Panc1 (cell line): ENCODE measurements around the gene TTC3. TPM values are rescaled to one million over a fixed set of nuclear protein-coding genes. Genes with fewer than 3 reads are reported as not detected.

Source experiments
- ATAC-seq: fragments of 200-7000 bp; cut with Tn5 transposase; 2 replicates; pipeline ENCODE4 v1.9.1; 2020; ENCODE audit warnings: mild to moderate bottlenecking, moderate library complexity
- BruUV-seq: library from RNA; stranded (reverse); fragments of 400-500 nt; replicated peaks from 2 replicates; lab custom pipeline; 2021; lab: Mats Ljungman, UMichigan
- CTCF ChIA-PET: fragments of 300-600 bp; sonication (Branson Sonifier 250); formaldehyde crosslinking; loops from one replicate; lab custom pipeline; 2022; ENCODE audit warnings: antibody characterized with exemption; lab: Charles Lee
- POLR2A ChIA-PET: fragments of 300-600 bp; sonication (Branson Sonifier 250); formaldehyde crosslinking; loops from one replicate; lab custom pipeline; 2022; ENCODE audit warnings: antibody characterized with exemption; lab: Charles Lee
- DNase-seq: peaks from one replicate; pipeline ENCODE4 v3.0.0-alpha.2; 2010; ENCODE audit warnings: low read depth, low spot score
- H3K27ac ChIP-seq: 2 replicates; pipeline ENCODE4 v1.5.1; 2011; ENCODE audit warnings: mild to moderate bottlenecking, low read length, inconsistent platforms
- H3K27me3 ChIP-seq: fragments of 200-500 bp; sonication (Bioruptor generic); 2 replicates; pipeline ENCODE4 v1.6.0; 2014; ENCODE audit warnings: low read length, inconsistent platforms; ENCODE audit not compliant: control insufficient read depth, insufficient read depth
- H3K36me3 ChIP-seq: fragments of 200-500 bp; sonication (Bioruptor generic); 2 replicates; pipeline ENCODE4 v1.5.1; 2014; ENCODE audit warnings: inconsistent platforms, mild to moderate bottlenecking, low read length, moderate library complexity; ENCODE audit not compliant: control insufficient read depth, insufficient read depth
- H3K4me1 ChIP-seq: 2 replicates; pipeline ENCODE4 v1.5.1; 2011; ENCODE audit warnings: inconsistent platforms, mild to moderate bottlenecking, low read length, moderate library complexity; ENCODE audit not compliant: control insufficient read depth, insufficient read depth
- H3K4me3 ChIP-seq, 2 experiments: 2 replicates each; pipeline ENCODE4 v1.5.1; 2011 to 2012; ENCODE audit warnings: low read depth in 2 of 2, low read length in 2 of 2, mild to moderate bottlenecking in 2 of 2, inconsistent platforms in 1 of 2, moderate library complexity in 1 of 2
- H3K9me3 ChIP-seq: fragments of 200-500 bp; sonication (Bioruptor generic); 2 replicates; pipeline ENCODE4 v1.5.1; 2014; ENCODE audit warnings: low read depth, mild to moderate bottlenecking, inconsistent platforms, low read length, moderate library complexity; ENCODE audit not compliant: control insufficient read depth, insufficient read depth
- CTCF ChIP-seq: fragments of 450-650 bp; IDR thresholded peaks from 2 replicates; pipeline ENCODE4 v1.5.1; 2017; ENCODE audit warnings: mild to moderate bottlenecking
- POLR2AphosphoS5 ChIP-seq: IDR thresholded peaks from 2 replicates; pipeline ENCODE4 v1.6.1; 2012; ENCODE audit warnings: mild to moderate bottlenecking, low read depth, low read length, moderate library complexity
- REST ChIP-seq, 2 experiments: IDR thresholded peaks; 2 replicates each; pipeline ENCODE4 v1.6.1; 2011 to 2012; ENCODE audit warnings: low read depth in 2 of 2, control low read depth in 1 of 2, low read length in 1 of 2, mild to moderate bottlenecking in 1 of 2, moderate library complexity in 1 of 2; ENCODE audit not compliant: insufficient read depth in 1 of 2
- SIN3A ChIP-seq: IDR thresholded peaks from 2 replicates; pipeline ENCODE4 v1.6.1; 2012; ENCODE audit warnings: low read depth, mild to moderate bottlenecking, low read length, moderate library complexity, borderline replicate concordance; ENCODE audit not compliant: insufficient read depth
- TCF7L2 ChIP-seq: IDR thresholded peaks from 2 replicates; pipeline ENCODE4 v1.6.1; 2011; ENCODE audit warnings: mild to moderate bottlenecking, low read depth, low read length, inconsistent platforms
- in situ Hi-C: cut with HindIII; loops from 2 replicates; pipeline ENCODE4 v1.10.0; 2016; ENCODE audit warnings: low sequenced_read_pairs, low pct_unique_long_range_greater_than_20kb
- intact Hi-C: fragments of 100-400 bp; cut with micrococcal nuclease; formaldehyde crosslinking; loops from one replicate; pipeline ENCODE4 v1.10.0; 2022; ENCODE audit not compliant: unreplicated experiment
- total RNA-seq: library from RNA; stranded (reverse); gene quantifications from one replicate; pipeline ENCODE4 v1.2.1, GENCODE V29; 2021; ENCODE audit not compliant: unreplicated experiment

The TTC3 gene
- total RNA-seq, 1 experiment from 2014 or later: 83.0 TPM

DNA sequence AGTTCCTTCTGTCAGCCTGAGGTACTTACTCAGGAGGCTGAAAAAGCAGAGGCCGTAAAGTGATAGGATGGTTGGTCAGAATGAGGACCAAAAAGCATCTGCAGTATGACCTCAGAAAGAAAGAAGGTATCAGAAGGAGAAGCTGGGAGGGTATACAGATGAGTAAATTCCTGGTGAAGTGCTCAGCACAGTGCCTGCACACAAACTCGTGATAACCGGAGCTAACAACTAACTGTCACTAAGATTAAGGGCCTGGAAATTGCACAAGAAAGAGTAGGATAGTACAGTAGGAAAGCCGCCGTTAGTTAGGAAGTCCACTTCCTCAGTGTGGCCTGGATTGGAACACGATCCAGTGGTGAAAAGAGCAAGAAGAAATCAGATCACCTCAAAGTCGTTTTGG lies 131.5 kb downstream of the TTC3 start:
- no peaks in the 10 kb centered on the region for H3K27me3 ChIP-seq
- no peak for DNase-seq
- no peak for ATAC-seq
- BruUV-seq: no TSS peak
- CTCF ChIA-PET: no interaction called here
- POLR2A ChIA-PET: no interaction called here
- no peaks in the 10 kb centered on the region for H3K9me3 ChIP-seq
- H3K36me3 ChIP-seq: no peaks in the 10 kb centered on the region; the same call in 1 of the 2 replicates
- intact Hi-C loops (no loop called here), in situ Hi-C loops (no loop called here)
- no peak overlapping the region for H3K27ac ChIP-seq
- H3K4me1 ChIP-seq: peaks cover 3% of the 10 kb centered on the region; the same call in 1 of the 2 replicates
- TF ChIP-seq POLR2AphosphoS5 (no peak), TCF7L2 (no peak), SIN3A (no peak), REST (IDR thresholded peaks at IDR 0.05; ENCODE audit: insufficient read depth in 1 of 2, low read depth in 2 of 2, low read length in 1 of 2) (no peak), CTCF (no peak)
- no peak overlapping the region for H3K4me3 ChIP-seq

- BruUV-seq: no TSS peak
- POLR2A ChIA-PET: no interaction called here
- no peak for DNase-seq
- H3K27ac ChIP-seq: no peak overlapping the region
- CTCF ChIA-PET: no interaction called here
- no peaks in the 10 kb centered on the region for H3K4me1 ChIP-seq
- intact Hi-C loops: no loop called here
- H3K9me3 ChIP-seq: no peaks in the 10 kb centered on the region
- TF ChIP-seq TCF7L2 (no peak), SIN3A (no peak), CTCF (no peak), POLR2AphosphoS5 (no peak), REST (IDR thresholded peaks at IDR 0.05; ENCODE audit: insufficient read depth in 1 of 2, low read depth in 2 of 2, low read length in 1 of 2) (no peak)
- in situ Hi-C loops: no loop called here
- H3K4me3 ChIP-seq: no peak overlapping the region
- H3K36me3 ChIP-seq: no peaks in the 10 kb centered on the region; the same call in 1 of the 2 replicates
- ATAC-seq: no peak
- H3K27me3 ChIP-seq: no peaks in the 10 kb centered on the region
These were observed 133.4 kb downstream of the TTC3 start for GRCh38 chr21:37206496-37206895.
